ENCODE measurements around the gene CYBB. TPM values are rescaled to one million over a fixed set of nuclear protein-coding genes. Genes with fewer than 3 reads are reported as not detected.

CYBB gene
- total RNA-seq, 1 donor from 2014 or later: not detected

DNA sequence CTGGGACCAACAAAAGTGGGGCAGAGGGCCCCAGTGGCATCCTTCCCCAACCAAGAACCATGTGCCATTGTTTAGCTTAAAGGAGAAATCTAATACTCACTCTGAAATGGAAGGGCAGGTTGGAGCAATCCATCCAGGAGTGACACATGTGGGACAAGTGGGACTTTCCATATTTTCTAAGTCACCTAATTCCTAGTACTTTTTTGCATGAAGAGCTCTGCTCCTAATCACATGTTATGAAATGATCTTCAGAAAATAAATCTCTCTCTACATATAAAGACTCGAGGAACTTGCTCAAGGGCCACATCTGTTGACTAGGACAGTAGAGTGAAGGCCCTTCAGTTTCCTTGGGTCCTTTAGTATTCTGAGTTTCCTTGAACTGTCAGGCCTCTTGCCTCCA lies 2.5 kb downstream of the CYBB start:
- TF ChIP-seq, protein P1, sequence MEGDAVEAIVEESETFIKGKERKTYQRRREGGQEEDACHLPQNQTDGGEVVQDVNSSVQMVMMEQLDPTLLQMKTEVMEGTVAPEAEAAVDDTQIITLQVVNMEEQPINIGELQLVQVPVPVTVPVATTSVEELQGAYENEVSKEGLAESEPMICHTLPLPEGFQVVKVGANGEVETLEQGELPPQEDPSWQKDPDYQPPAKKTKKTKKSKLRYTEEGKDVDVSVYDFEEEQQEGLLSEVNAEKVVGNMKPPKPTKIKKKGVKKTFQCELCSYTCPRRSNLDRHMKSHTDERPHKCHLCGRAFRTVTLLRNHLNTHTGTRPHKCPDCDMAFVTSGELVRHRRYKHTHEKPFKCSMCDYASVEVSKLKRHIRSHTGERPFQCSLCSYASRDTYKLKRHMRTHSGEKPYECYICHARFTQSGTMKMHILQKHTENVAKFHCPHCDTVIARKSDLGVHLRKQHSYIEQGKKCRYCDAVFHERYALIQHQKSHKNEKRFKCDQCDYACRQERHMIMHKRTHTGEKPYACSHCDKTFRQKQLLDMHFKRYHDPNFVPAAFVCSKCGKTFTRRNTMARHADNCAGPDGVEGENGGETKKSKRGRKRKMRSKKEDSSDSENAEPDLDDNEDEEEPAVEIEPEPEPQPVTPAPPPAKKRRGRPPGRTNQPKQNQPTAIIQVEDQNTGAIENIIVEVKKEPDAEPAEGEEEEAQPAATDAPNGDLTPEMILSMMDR (IDR thresholded peaks at IDR 0.05): no peak
- H3K27me3 Mint-ChIP-seq (ENCODE audit: unreplicated experiment): peaks cover 4% of the 10 kb centered on the region
- no peak overlapping the region for H3K4me3 Mint-ChIP-seq (ENCODE audit: unreplicated experiment)
- H3K4me1 Mint-ChIP-seq (ENCODE audit: unreplicated experiment): no peaks in the 10 kb centered on the region
- no peaks in the 10 kb centered on the region for H3K9me3 Mint-ChIP-seq (ENCODE audit: unreplicated experiment)
- DNase-seq (ENCODE audit: extremely low spot score, unreplicated experiment): no peak
- no peaks in the 10 kb centered on the region for H3K36me3 Mint-ChIP-seq (ENCODE audit: unreplicated experiment)
- no peak overlapping the region for H3K27ac Mint-ChIP-seq (ENCODE audit: unreplicated experiment)

DNA sequence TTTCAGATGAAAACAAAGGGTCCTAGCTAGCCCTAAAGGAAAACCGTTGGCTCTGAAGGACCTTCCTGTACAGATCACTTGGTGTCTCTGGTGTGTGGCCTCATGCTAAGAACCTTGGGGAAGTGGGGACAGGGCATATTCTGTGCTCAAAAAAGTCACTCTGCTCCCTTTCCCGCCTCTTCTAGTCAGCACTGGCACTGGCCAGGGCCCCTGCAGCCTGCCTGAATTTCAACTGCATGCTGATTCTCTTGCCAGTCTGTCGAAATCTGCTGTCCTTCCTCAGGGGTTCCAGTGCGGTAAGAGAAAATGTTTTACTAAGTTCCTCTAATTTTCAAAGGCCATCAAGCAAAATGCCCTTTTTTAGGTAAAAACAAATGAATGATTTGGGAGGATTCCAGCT lies 3.4 kb downstream of the CYBB start:
- Mint-ChIP-seq H3K4me3 (ENCODE audit: unreplicated experiment) (no peak overlapping the region), H3K9me3 (ENCODE audit: unreplicated experiment) (no peaks in the 10 kb centered on the region), H3K4me1 (ENCODE audit: unreplicated experiment) (no peaks in the 10 kb centered on the region), H3K27me3 (ENCODE audit: unreplicated experiment) (peaks cover 4% of the 10 kb centered on the region), H3K36me3 (ENCODE audit: unreplicated experiment) (no peaks in the 10 kb centered on the region), H3K27ac (ENCODE audit: unreplicated experiment) (no peak overlapping the region)
- DNase-seq (ENCODE audit: extremely low spot score, unreplicated experiment): no peak
- TF ChIP-seq, protein P1 (IDR thresholded peaks at IDR 0.05): no peak

DNA sequence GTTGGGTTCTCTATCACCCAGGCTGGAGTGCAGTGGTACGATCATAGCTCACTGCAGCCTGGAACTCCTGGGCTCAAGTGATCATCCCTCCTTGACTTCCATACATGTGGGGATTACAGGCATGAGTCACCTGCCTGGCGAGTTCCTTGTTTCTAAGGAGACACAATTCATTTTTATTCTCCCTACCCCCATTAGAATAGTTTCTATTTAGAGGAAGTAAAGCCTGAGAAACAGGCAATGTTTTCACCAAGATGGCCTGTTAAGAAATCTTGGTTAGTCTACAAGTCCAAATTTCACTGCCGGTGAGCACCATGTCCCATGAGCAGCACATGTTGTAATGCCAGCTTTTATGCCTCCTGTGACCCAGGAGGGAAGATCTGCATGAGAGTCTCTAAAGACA lies 5.7 kb downstream of the CYBB start:
- no peaks in the 10 kb centered on the region for H3K4me1 Mint-ChIP-seq (ENCODE audit: unreplicated experiment)
- DNase-seq (ENCODE audit: extremely low spot score, unreplicated experiment): no peak
- no peak overlapping the region for H3K4me3 Mint-ChIP-seq (ENCODE audit: unreplicated experiment)
- TF ChIP-seq, protein P1 (IDR thresholded peaks at IDR 0.05): no peak
- no peaks in the 10 kb centered on the region for H3K9me3 Mint-ChIP-seq (ENCODE audit: unreplicated experiment)
- H3K27ac Mint-ChIP-seq (ENCODE audit: unreplicated experiment): no peak overlapping the region
- H3K27me3 Mint-ChIP-seq (ENCODE audit: unreplicated experiment): peaks cover 5% of the 10 kb centered on the region
- H3K36me3 Mint-ChIP-seq (ENCODE audit: unreplicated experiment): no peaks in the 10 kb centered on the region

DNA sequence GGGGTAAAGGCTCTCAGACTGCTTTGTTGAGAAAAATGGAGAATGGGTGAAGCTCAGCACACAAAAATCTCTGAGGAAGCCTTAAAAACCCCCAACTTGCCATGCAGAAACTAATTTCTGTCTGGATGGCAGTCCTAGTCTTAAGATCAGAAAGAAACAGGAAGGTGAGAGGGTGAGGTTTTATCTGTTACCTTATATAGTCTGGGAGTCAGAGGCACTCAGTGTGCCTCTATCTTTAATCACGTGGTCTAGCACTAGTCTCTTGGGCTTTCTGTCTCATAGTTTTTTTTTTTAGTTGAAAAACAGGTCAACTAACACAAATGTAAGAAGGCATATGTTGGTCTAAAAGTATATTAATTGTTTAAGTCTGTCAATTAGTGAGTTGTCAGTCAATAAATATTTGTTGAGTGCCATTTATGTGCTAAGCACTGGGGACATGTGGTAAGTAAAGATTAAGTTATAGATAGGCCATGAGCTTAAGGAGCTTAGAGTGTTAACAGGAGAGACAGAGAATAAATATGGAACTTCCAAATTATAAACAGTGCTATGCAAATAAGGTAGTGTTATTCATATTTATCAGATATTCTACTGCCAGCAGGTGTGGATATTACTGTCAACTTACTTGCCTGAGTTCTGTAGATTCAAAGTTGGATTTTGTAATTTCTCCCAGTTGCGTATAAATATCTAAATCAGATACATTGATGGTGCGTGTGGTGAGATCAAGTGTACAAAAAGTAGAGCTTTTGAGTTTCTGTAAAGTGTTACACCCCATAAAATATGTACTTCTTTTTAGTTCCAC lies 7.0 kb downstream of the CYBB start:
- Mint-ChIP-seq H3K27ac (ENCODE audit: unreplicated experiment) (no peak overlapping the region), H3K4me1 (ENCODE audit: unreplicated experiment) (no peaks in the 10 kb centered on the region), H3K9me3 (ENCODE audit: unreplicated experiment) (no peaks in the 10 kb centered on the region), H3K36me3 (ENCODE audit: unreplicated experiment) (no peaks in the 10 kb centered on the region), H3K4me3 (ENCODE audit: unreplicated experiment) (no peak overlapping the region), H3K27me3 (ENCODE audit: unreplicated experiment) (peaks cover 5% of the 10 kb centered on the region)
- DNase-seq (ENCODE audit: extremely low spot score, unreplicated experiment): no peak
- TF ChIP-seq, protein P1 (IDR thresholded peaks at IDR 0.05): no peak

DNA sequence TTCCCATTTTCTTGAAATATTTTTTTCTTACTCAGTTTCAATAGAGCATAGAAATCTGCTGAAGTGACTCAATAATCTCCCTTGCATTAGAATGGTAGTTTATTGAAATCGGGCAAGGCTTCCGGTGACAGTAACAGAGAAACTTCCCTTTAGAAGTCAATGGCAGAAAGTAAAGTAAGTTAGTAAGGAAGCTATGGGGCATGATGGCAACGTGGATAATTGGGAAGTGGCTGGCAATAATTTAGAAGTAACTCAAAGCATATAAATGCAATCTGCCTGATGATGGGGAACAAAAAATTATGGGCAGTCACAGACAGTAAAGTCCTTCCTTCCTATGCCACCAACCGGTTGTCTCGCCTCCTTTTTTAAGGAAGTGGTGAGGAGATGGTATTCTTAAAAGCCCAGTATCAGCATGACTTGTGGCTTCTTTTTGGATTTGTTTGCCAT lies 7.6 kb downstream of the CYBB start:
- no peaks in the 10 kb centered on the region for H3K9me3 Mint-ChIP-seq (ENCODE audit: unreplicated experiment)
- H3K36me3 Mint-ChIP-seq (ENCODE audit: unreplicated experiment): no peaks in the 10 kb centered on the region
- peaks cover 5% of the 10 kb centered on the region for H3K27me3 Mint-ChIP-seq (ENCODE audit: unreplicated experiment)
- no peak for DNase-seq (ENCODE audit: extremely low spot score, unreplicated experiment)
- TF ChIP-seq, protein P1 (IDR thresholded peaks at IDR 0.05): no peak
- no peak overlapping the region for H3K27ac Mint-ChIP-seq (ENCODE audit: unreplicated experiment)
- no peaks in the 10 kb centered on the region for H3K4me1 Mint-ChIP-seq (ENCODE audit: unreplicated experiment)
- no peak overlapping the region for H3K4me3 Mint-ChIP-seq (ENCODE audit: unreplicated experiment)
